H1 (cell line): ENCODE results near the gene MDM4. TPM values are rescaled to one million over a fixed set of nuclear protein-coding genes. Genes with fewer than 3 reads are reported as not detected.

ENCODE experiments used
- HDAC6 ChIP-seq: IDR thresholded peaks from one replicate; pipeline ENCODE4 v1.7.1; 2012; ENCODE audit warnings: low read depth, mild to moderate bottlenecking, inconsistent platforms, low read length, moderate library complexity
- POLR2A ChIP-seq, 2 experiments: IDR thresholded peaks; 1 replicate in 1 of 2; 2 replicates in 1 of 2; pipeline ENCODE4 v1.6.1; 2011; ENCODE audit warnings: low read depth in 2 of 2, low read length in 2 of 2, mild to moderate bottlenecking in 2 of 2; ENCODE audit errors: control extremely low read depth in 1 of 2
- RBBP5 ChIP-seq: IDR thresholded peaks from 2 replicates; pipeline ENCODE4 v1.7.1; 2012; ENCODE audit warnings: low read depth, mild to moderate bottlenecking, inconsistent platforms, low read length, moderate library complexity, borderline replicate concordance
- RFX5 ChIP-seq: IDR thresholded peaks from 2 replicates; pipeline ENCODE4 v1.6.1; 2011; ENCODE audit warnings: low read depth, low read length, improper control_type of control experiment, borderline replicate concordance
- TCF12 ChIP-seq: IDR thresholded peaks from 2 replicates; pipeline ENCODE4 v1.6.1; 2011; ENCODE audit warnings: low read depth, mild to moderate bottlenecking, low read length
- TEAD4 ChIP-seq: IDR thresholded peaks from 2 replicates; pipeline ENCODE4 v1.6.1; 2012; ENCODE audit warnings: low read depth, low read length, inconsistent platforms, mixed read lengths
- polyA plus RNA-seq, 7 experiments: library from polyadenylated mRNA; depleted of rRNA in 3 of 7; stranded (reverse) in 5 of 7; unstranded in 2 of 7; fragments of >200 nt in 5 of 7; fragments of 200-250 nt in 2 of 7; gene quantifications; 1 replicate in 5 of 7; 2 replicates in 1 of 7; 4 replicates in 1 of 7; pipeline versions ENCODE4 v1.2.1 to v1.2.3, GENCODE V29; 2011 to 2013; ENCODE audit warnings: missing spikeins in 2 of 7, mixed read lengths in 2 of 7
- total RNA-seq: library from RNA; stranded (reverse); fragmentation: NEBNext Ultra II Directional; extraction: Animal tissue kit (Norgen Biotek cat#: 25700); gene quantifications from 2 replicates; pipeline ENCODE4 v1.2.1, GENCODE V29; 2021

MDM4 gene
- total and polyA plus RNA-seq, 2 of the 8 experiments (the other 6 are each of a cell fraction or from before 2014, with no cell fraction given), result 10.8 to 84.9 TPM

DNA sequence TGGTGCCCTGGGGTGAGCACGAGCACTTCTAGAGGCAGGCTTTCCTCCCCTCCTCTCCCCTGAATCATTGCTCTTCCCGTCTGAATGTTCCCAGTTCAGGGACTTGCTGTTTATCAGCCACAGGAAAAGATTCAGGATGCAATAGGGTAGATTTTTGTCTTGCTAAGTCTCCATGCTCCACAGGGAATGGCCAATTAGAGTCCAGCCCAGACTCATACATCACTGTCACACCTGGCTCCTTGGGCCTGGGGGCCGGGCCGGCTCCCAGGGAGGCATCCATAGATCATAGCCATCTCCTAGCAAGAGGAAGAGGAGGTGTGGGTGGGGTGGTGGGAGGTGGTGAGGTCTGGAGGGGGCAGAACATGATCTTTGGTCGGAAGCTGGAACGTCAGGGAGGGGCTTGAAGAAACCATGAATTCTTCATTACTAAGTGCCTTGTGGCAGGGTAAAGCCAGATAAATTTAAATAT, 85.9 kb downstream of the MDM4 start (continued):
- no peak for TF ChIP-seq HDAC6
- no peak for TF ChIP-seq TCF12
- TF ChIP-seq RBBP5, result no peak
- TF ChIP-seq POLR2A (IDR thresholded peaks at IDR 0.05; ENCODE audit: control extremely low read depth in 1 of 2, low read depth in 2 of 2, low read length in 2 of 2), result no peak
- TF ChIP-seq TEAD4, result no peak
- TF ChIP-seq RFX5, result no peak
